Measurements from ENCODE around the gene CD34. TPM values are rescaled to one million over a fixed set of nuclear protein-coding genes. Genes with fewer than 3 reads are reported as not detected.

The CD34 gene
- total RNA-seq, 2 experiments from 2014 or later: not detected

GRCh38 chr1:207959141-207959825 lies 48.4 kb upstream of the CD34 start:
- no peak overlapping the region for H2AFZ ChIP-seq (ENCODE audit: low read length)

GRCh38 chr1:207958376-207959139 lies 47.6 kb upstream of the CD34 start:
- Histone ChIP-seq H3K27ac (ENCODE audit: low read depth, low read length, poor library complexity, severe bottlenecking) (no peak overlapping the region), H3K36me3 (ENCODE audit: insufficient read depth, low read length) (no peaks in the 10 kb centered on the region), H3K4me3 (ENCODE audit: low read depth, low read length, poor library complexity, severe bottlenecking) (no peak overlapping the region), H3K79me2 (ENCODE audit: insufficient read depth, low read depth, low read length) (no peaks in the 10 kb centered on the region), H3K4me1 (ENCODE audit: insufficient read depth, low read length, poor library complexity, severe bottlenecking) (peaks cover 5% of the 10 kb centered on the region), H3K9me3 (ENCODE audit: low read length) (no peaks in the 10 kb centered on the region), H4K20me1 (ENCODE audit: insufficient read depth, low read length) (no peaks in the 10 kb centered on the region), H3K4me2 (ENCODE audit: low read length) (no peak overlapping the region), H3K9me2 (ENCODE audit: insufficient read depth, low read length) (no peaks in the 10 kb centered on the region), H2AFZ (ENCODE audit: low read length) (no peak overlapping the region)
- ChIA-PET CTCF (ENCODE audit: unreplicated experiment) (no interaction called here), POLR2A (no interaction called here)
- DNase-seq (ENCODE audit: low spot score): no peak
- no TSS peak for BruUV-seq (replicated peaks)
- TF ChIP-seq, protein P1, sequence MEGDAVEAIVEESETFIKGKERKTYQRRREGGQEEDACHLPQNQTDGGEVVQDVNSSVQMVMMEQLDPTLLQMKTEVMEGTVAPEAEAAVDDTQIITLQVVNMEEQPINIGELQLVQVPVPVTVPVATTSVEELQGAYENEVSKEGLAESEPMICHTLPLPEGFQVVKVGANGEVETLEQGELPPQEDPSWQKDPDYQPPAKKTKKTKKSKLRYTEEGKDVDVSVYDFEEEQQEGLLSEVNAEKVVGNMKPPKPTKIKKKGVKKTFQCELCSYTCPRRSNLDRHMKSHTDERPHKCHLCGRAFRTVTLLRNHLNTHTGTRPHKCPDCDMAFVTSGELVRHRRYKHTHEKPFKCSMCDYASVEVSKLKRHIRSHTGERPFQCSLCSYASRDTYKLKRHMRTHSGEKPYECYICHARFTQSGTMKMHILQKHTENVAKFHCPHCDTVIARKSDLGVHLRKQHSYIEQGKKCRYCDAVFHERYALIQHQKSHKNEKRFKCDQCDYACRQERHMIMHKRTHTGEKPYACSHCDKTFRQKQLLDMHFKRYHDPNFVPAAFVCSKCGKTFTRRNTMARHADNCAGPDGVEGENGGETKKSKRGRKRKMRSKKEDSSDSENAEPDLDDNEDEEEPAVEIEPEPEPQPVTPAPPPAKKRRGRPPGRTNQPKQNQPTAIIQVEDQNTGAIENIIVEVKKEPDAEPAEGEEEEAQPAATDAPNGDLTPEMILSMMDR (conservative IDR thresholded peaks at IDR 0.05; ENCODE audit: low read length): no peak
- intact Hi-C loops (cut with micrococcal nuclease; ENCODE audit: unreplicated experiment): no loop called here

More at GRCh38 chr1:207959141-207959825, 48.4 kb upstream of the CD34 start:
- TF ChIP-seq, protein P1 (conservative IDR thresholded peaks at IDR 0.05; ENCODE audit: low read length): no peak
- no peak for TF ChIP-seq EZH2phosphoT487 (IDR thresholded peaks at IDR 0.05; ENCODE audit: borderline replicate concordance, low read depth, low read length)
- ChIA-PET POLR2A (interaction anchor here (0.9 kb wide), 1 partner anchor 611 kb away, joined by 3 read pairs; no protein-coding TSS in a partner anchor), CTCF (ENCODE audit: unreplicated experiment) (no interaction called here)
- no peaks in the 10 kb centered on the region for H3K79me2 ChIP-seq (ENCODE audit: insufficient read depth, low read depth, low read length)
- peaks cover 9% of the 10 kb centered on the region for H3K4me1 ChIP-seq (ENCODE audit: insufficient read depth, low read length, poor library complexity, severe bottlenecking)
- H3K9me2 ChIP-seq (ENCODE audit: insufficient read depth, low read length): no peaks in the 10 kb centered on the region
- H3K4me2 ChIP-seq (ENCODE audit: low read length): no peak overlapping the region
- no peaks in the 10 kb centered on the region for H3K9me3 ChIP-seq (ENCODE audit: low read length)
- no TSS peak for BruUV-seq (replicated peaks)
- intact Hi-C loops (cut with micrococcal nuclease; ENCODE audit: unreplicated experiment): no loop called here
- no peak for DNase-seq (ENCODE audit: low spot score)
- no peak overlapping the region for H3K4me3 ChIP-seq (ENCODE audit: low read depth, low read length, poor library complexity, severe bottlenecking)
- no peaks in the 10 kb centered on the region for H4K20me1 ChIP-seq (ENCODE audit: insufficient read depth, low read length)
- H3K36me3 ChIP-seq (ENCODE audit: insufficient read depth, low read length): no peaks in the 10 kb centered on the region
- H3K27ac ChIP-seq (ENCODE audit: low read depth, low read length, poor library complexity, severe bottlenecking): no peak overlapping the region

DNA sequence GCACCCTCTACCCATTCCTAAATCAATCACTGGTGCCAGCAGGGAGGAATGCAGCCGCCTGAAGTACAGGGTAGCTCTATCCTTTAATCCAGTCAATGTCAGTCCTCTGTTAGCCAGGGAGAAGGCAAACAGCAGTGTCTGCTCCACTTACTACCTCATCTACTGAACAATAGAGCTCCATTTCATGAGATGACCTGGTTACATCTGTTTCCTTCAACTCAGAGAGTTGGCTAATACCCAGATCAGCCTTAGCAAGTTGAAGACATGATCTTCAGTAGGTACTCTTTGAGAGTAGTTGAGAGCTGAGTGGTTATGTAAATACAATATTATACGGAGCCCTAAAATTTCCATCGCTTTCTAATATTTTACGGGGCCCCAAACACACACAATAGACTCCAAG lies 46.1 kb upstream of the CD34 start:
- CTCF ChIA-PET (ENCODE audit: unreplicated experiment): no interaction called here
- H4K20me1 ChIP-seq (ENCODE audit: insufficient read depth, low read length): no peaks in the 10 kb centered on the region
- no peaks in the 10 kb centered on the region for H3K4me1 ChIP-seq (ENCODE audit: insufficient read depth, low read length, poor library complexity, severe bottlenecking)
- H3K4me2 ChIP-seq (ENCODE audit: low read length): no peak overlapping the region
- H3K36me3 ChIP-seq (ENCODE audit: insufficient read depth, low read length): no peaks in the 10 kb centered on the region
- POLR2A ChIA-PET: interaction anchor here (0.7 kb wide), 1 partner anchor 265 kb away, joined by 3 read pairs; no protein-coding TSS in a partner anchor
- no peak overlapping the region for H2AFZ ChIP-seq (ENCODE audit: low read length)
- H3K27ac ChIP-seq (ENCODE audit: low read depth, low read length, poor library complexity, severe bottlenecking): no peak overlapping the region
- intact Hi-C loops (cut with micrococcal nuclease; ENCODE audit: unreplicated experiment): no loop called here
- TF ChIP-seq, protein P1 (conservative IDR thresholded peaks at IDR 0.05; ENCODE audit: low read length): no peak
- TF ChIP-seq EZH2phosphoT487 (IDR thresholded peaks at IDR 0.05; ENCODE audit: borderline replicate concordance, low read depth, low read length): no peak
- no peaks in the 10 kb centered on the region for H3K9me3 ChIP-seq (ENCODE audit: low read length)
- no peaks in the 10 kb centered on the region for H3K79me2 ChIP-seq (ENCODE audit: insufficient read depth, low read depth, low read length)
- H3K9me2 ChIP-seq (ENCODE audit: insufficient read depth, low read length): no peaks in the 10 kb centered on the region
- no peak overlapping the region for H3K4me3 ChIP-seq (ENCODE audit: low read depth, low read length, poor library complexity, severe bottlenecking)
- BruUV-seq (replicated peaks): no TSS peak
- DNase-seq (ENCODE audit: low spot score): no peak
